ENCODE data around the gene USP54.

GRCh38 chr10:73506074-73506473 lies 85.1 kb downstream of the USP54 start:
- TF ChIP-seq EP300 (conservative IDR thresholded peaks at IDR 0.05; ENCODE audit: poor library complexity, severe bottlenecking), result no peak
- TF ChIP-seq CTCF (IDR thresholded peaks at IDR 0.05; ENCODE audit: poor library complexity, severe bottlenecking), result no peak

Data from neural cell (in vitro differentiated cells).